Astrocyte (in vitro differentiated cells and primary cell): ENCODE data around the gene ELP6. TPM values are rescaled to one million over a fixed set of nuclear protein-coding genes. Genes with fewer than 3 reads are reported as not detected.

ENCODE experiments used
- DNase-seq: peaks from one replicate; pipeline ENCODE4 v3.0.0-alpha.2; 2010; ENCODE audit warnings: low read depth
- FAIRE-seq: peaks from 2 replicates; lab custom pipeline; 2011; peaks lifted over from hg19 to GRCh38; lab: Jason Lieb, UNC
- H2AFZ ChIP-seq: 2 replicates; pipeline ENCODE4 v1.6.0; 2012; ENCODE audit warnings: low read depth, low read length, inconsistent platforms
- H3K27ac ChIP-seq: 2 replicates; pipeline ENCODE4 v1.5.1; 2011; ENCODE audit warnings: low read depth, low read length, inconsistent platforms
- H3K27me3 ChIP-seq: 2 replicates; pipeline ENCODE4 v1.6.0; 2011; ENCODE audit warnings: low read length, inconsistent platforms; ENCODE audit not compliant: insufficient read depth
- H3K36me3 ChIP-seq: 2 replicates; pipeline ENCODE4 v1.5.1; 2011; ENCODE audit warnings: low read length, inconsistent platforms; ENCODE audit not compliant: insufficient read depth
- H3K4me1 ChIP-seq: 2 replicates; pipeline ENCODE4 v1.5.1; 2011; ENCODE audit warnings: low read length, inconsistent platforms; ENCODE audit not compliant: insufficient read depth
- H3K4me2 ChIP-seq: 2 replicates; pipeline ENCODE4 v1.6.0; 2012; ENCODE audit warnings: low read length, inconsistent platforms
- H3K4me3 ChIP-seq: 2 replicates; pipeline ENCODE4 v1.5.1; 2011; ENCODE audit warnings: low read depth, mild to moderate bottlenecking, low read length, inconsistent platforms; ENCODE audit not compliant: insufficient read depth
- H3K79me2 ChIP-seq: 2 replicates; pipeline ENCODE4 v1.6.0; 2012; ENCODE audit warnings: mild to moderate bottlenecking, low read length, inconsistent platforms; ENCODE audit not compliant: insufficient read depth
- H3K9ac ChIP-seq: 2 replicates; pipeline ENCODE4 v1.6.0; 2012; ENCODE audit warnings: mild to moderate bottlenecking, low read length, inconsistent platforms
- H3K9me3 ChIP-seq: 2 replicates; pipeline ENCODE4 v1.5.1; 2012; ENCODE audit warnings: low read depth, mild to moderate bottlenecking, low read length, inconsistent platforms; ENCODE audit not compliant: insufficient read depth
- H4K20me1 ChIP-seq: 2 replicates; pipeline ENCODE4 v1.6.0; 2012; ENCODE audit warnings: low read length, inconsistent platforms; ENCODE audit not compliant: insufficient read depth
- H3K27ac Mint-ChIP-seq: one replicate; pipeline ENCODE4 v1.8.0; 2021; ENCODE audit warnings: mild to moderate bottlenecking, mixed read lengths; ENCODE audit not compliant: unreplicated experiment
- H3K27me3 Mint-ChIP-seq: one replicate; pipeline ENCODE4 v1.8.0; 2021; ENCODE audit warnings: low read depth, mixed read lengths; ENCODE audit not compliant: unreplicated experiment
- H3K36me3 Mint-ChIP-seq: one replicate; pipeline ENCODE4 v1.8.0; 2021; ENCODE audit warnings: low read depth, mixed read lengths; ENCODE audit not compliant: unreplicated experiment
- H3K4me1 Mint-ChIP-seq: one replicate; pipeline ENCODE4 v1.8.0; 2021; ENCODE audit warnings: low read depth, mixed read lengths; ENCODE audit not compliant: unreplicated experiment
- H3K4me3 Mint-ChIP-seq: one replicate; pipeline ENCODE4 v1.8.0; 2021; ENCODE audit warnings: mild to moderate bottlenecking, moderate library complexity, mixed read lengths; ENCODE audit not compliant: unreplicated experiment
- H3K9me3 Mint-ChIP-seq: one replicate; pipeline ENCODE4 v1.8.0; 2021; ENCODE audit warnings: mild to moderate bottlenecking, mixed read lengths; ENCODE audit not compliant: unreplicated experiment
- CTCF ChIP-seq: IDR thresholded peaks from 2 replicates; pipeline ENCODE4 v1.5.1; 2011; ENCODE audit warnings: low read depth, mild to moderate bottlenecking, inconsistent platforms, low read length, moderate library complexity; ENCODE audit not compliant: insufficient read depth
- EZH2 ChIP-seq: IDR thresholded peaks from 2 replicates; pipeline ENCODE4 v1.6.1; 2012; ENCODE audit warnings: mild to moderate bottlenecking, low read length, inconsistent platforms; ENCODE audit not compliant: insufficient read depth
- total RNA-seq: library from RNA; stranded (reverse); gene quantifications from 2 replicates; pipeline ENCODE4 v1.2.1, GENCODE V29; 2021

ELP6 gene
- total RNA-seq, 1 donor from 2014 or later = 27.6 TPM

- H3K27ac Mint-ChIP-seq = no peak overlapping the region
- H2AFZ ChIP-seq = no peak overlapping the region
- no peak overlapping the region for H3K4me3 Mint-ChIP-seq
- DNase-seq (no peak), FAIRE-seq (no peak)
- no peaks in the 10 kb centered on the region for H3K9me3 Mint-ChIP-seq
- H3K9ac ChIP-seq = no peak overlapping the region
- H3K36me3 Mint-ChIP-seq = no peaks in the 10 kb centered on the region
- no peak overlapping the region for H3K4me2 ChIP-seq
- peaks cover 6% of the 10 kb centered on the region for H3K4me1 Mint-ChIP-seq
- no peak for TF ChIP-seq CTCF
- TF ChIP-seq EZH2 = no peak
- no peak overlapping the region for H3K4me3 ChIP-seq
- no peaks in the 10 kb centered on the region for H3K79me2 ChIP-seq
- H3K27ac ChIP-seq = no peak overlapping the region
- no peaks in the 10 kb centered on the region for H4K20me1 ChIP-seq
- no peaks in the 10 kb centered on the region for H3K36me3 ChIP-seq
- no peaks in the 10 kb centered on the region for H3K4me1 ChIP-seq
- H3K9me3 ChIP-seq = no peaks in the 10 kb centered on the region
- H3K27me3 Mint-ChIP-seq = peaks cover 15% of the 10 kb centered on the region
- H3K27me3 ChIP-seq = no peaks in the 10 kb centered on the region
These were observed 28.1 kb upstream of the ELP6 start for GRCh38 chr3:47541583-47542108.

GRCh38 chr3:47540281-47540680 lies 26.8 kb upstream of the ELP6 start:
- Histone ChIP-seq H3K27ac (no peak overlapping the region), H3K4me2 (no peak overlapping the region), H2AFZ (no peak overlapping the region), H3K27me3 (no peaks in the 10 kb centered on the region), H3K4me1 (no peaks in the 10 kb centered on the region), H3K9ac (no peak overlapping the region), H4K20me1 (no peaks in the 10 kb centered on the region), H3K9me3 (no peaks in the 10 kb centered on the region), H3K4me3 (no peak overlapping the region), H3K36me3 (no peaks in the 10 kb centered on the region), H3K79me2 (no peaks in the 10 kb centered on the region)
- FAIRE-seq (peak; percentile 5), DNase-seq (peak; percentile 8)
- H3K27me3 Mint-ChIP-seq = peaks cover 15% of the 10 kb centered on the region
- TF ChIP-seq EZH2 (no peak), CTCF (no peak)
- H3K4me3 Mint-ChIP-seq = no peak overlapping the region
- H3K27ac Mint-ChIP-seq = no peak overlapping the region
- no peaks in the 10 kb centered on the region for H3K9me3 Mint-ChIP-seq
- H3K4me1 Mint-ChIP-seq = peaks cover 6% of the 10 kb centered on the region
- H3K36me3 Mint-ChIP-seq = no peaks in the 10 kb centered on the region

- Histone ChIP-seq H2AFZ (no peak overlapping the region), H3K36me3 (no peaks in the 10 kb centered on the region), H3K9ac (no peak overlapping the region), H3K79me2 (no peaks in the 10 kb centered on the region), H3K4me1 (no peaks in the 10 kb centered on the region), H3K27ac (no peak overlapping the region), H3K27me3 (peaks cover 3% of the 10 kb centered on the region), H3K9me3 (no peaks in the 10 kb centered on the region), H3K4me2 (no peak overlapping the region), H3K4me3 (no peak overlapping the region), H4K20me1 (no peaks in the 10 kb centered on the region)
- Mint-ChIP-seq H3K9me3 (peaks cover 8% of the 10 kb centered on the region), H3K27me3 (peaks cover 12% of the 10 kb centered on the region), H3K36me3 (no peaks in the 10 kb centered on the region), H3K4me3 (no peak overlapping the region), H3K4me1 (peaks cover 6% of the 10 kb centered on the region), H3K27ac (no peak overlapping the region)
- TF ChIP-seq EZH2 = no peak
- no peak for TF ChIP-seq CTCF
- DNase-seq (no peak), FAIRE-seq (no peak)
These were observed 23.5 kb upstream of the ELP6 start for GRCh38 chr3:47536967-47537366.
